NCI-H146 (cell line): ENCODE measurements around the gene TMC6.
A peak's percentile ranks its signal among the peaks of the same experiment; 100 is the strongest.
"Not testable (repeated sequence)": the region's sequence is repeated elsewhere in the genome, so short reads cannot be mapped to it uniquely, and the experiment has no call there.

ENCODE experiments used
- DNase-seq: peaks from one replicate; lab custom pipeline; 2025; lab: John Stamatoyannopoulos, UW

TMC6 gene

DNA sequence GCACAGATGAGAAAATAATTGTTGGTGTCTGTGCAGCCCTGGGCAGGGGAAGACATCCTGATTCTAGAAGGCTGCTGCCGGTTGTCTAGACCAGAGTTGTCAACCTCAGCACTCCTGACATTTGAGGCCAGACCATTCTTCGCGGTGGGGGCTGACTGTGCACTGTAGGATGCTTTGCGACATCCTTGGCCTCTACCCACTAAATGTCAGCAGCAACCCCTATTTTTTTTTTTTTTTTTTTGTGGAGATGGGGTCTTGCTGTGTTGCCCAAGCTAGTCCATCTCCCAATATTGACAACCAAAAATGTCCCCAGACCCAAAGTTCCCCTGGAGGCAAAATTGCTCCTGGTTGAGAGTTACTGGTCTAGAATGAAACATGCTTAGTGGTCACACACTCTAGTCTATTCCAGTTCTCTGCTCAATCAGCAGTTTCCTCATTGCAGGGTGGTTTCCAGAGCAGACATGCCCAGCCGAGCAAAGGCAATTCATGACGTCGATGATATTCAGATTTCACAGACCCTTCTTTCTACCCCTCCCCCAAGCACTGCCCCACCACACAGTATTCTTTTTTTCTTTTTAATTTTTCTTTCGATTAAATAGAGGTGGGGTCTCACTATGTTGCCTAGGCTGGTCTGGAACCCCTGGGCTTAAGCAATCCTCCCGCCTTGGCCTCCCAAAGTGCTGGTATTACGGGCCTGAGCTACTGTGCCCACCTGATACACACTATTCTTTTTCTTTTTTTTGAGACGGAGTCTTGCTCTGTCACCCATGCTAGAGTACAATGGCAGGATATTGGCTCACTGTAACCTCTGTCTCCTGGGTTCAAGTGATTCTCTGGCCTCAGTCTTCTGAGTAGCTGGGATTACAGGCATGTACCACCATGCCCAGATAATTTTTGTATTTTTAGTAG lies 26.6 kb upstream of the TMC6 start:
- DNase-seq: no peak

DNA sequence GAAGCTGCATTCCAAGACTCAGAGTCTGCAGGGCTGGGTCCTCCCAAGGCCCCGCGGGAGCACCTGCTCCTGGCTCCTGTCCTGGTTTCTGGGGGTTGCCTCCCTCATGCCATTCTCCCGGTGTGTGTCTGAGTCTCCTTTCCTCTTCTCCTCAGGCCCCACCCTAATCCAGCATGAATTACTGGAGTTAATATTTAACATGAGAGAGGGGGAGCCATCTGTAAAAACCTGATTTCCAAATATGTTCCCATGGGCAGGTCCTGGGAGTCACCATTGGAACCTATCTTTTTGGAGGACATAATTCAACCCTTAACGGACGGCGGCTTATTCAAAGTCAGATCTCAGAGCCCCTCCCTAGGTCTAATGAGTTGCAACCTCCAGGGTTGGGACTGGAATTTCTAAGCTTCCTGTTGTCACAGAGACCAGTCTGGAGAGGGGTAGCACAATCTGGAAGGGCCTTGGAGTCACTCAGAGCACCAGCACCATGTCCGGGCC lies 23.0 kb upstream of the TMC6 start:
- DNase-seq: no peak

DNA sequence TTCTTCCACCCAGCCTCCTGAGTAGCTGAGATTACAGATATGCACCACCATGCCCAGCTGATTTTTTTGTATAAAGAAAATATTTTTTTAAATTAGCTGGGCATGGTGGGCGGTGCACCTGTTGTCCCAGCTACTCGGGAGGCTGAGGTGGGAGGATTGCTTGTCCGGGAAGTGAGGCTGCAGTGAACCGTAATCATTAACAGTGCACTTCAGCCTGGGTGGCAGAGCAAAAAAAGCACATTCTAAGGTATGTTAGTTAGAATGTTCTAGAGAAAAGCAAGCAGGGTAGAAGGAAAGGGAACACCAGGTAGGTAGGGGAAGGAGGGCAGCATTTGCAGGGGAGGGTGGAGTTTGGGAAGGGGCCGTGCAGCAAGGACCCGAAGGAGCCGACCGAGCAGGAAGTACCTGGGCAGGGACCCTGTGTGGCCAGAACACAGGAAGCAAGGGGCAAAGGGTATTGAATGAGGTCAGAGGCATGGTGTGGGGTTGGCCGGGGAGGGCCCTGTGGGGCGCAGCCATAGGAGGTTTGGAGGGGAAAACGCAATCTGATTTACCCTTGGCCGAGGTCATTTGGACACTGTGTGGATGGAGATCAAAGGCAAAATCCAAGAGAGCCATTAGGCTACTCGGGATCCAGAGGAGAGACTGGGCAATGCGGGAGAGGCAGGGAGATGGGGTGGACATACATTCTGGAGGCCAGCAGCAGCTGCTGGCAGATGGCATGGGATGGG lies 19.9 kb upstream of the TMC6 start:
- DNase-seq: no peak

GRCh38 chr17:78147315-78147998 lies 18.9 kb upstream of the TMC6 start:
- no peak for DNase-seq

DNA sequence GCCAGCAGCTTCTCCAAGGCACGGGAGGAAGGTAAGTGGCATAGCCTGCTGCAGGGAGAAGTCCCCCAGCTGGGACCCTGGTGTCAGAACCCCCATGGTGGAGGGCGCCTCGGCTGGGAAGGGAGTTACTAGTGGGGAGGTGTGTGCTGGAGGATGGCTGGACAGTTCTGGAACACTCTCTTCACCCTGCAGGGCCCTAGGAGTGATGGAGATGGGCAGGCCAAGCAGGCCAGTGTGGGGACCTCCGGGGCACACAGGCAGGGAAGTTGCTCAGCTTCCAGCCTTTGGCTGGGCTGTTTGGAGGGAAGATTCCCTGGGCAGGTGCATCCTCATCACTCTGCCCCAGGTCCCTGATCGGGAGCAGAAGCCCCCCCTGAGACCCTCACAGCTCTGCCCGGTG lies 18.3 kb upstream of the TMC6 start:
- DNase-seq: no peak

- no peak for DNase-seq
Observed at GRCh38 chr17:78146471-78146869, 17.9 kb upstream of the TMC6 start.

DNA sequence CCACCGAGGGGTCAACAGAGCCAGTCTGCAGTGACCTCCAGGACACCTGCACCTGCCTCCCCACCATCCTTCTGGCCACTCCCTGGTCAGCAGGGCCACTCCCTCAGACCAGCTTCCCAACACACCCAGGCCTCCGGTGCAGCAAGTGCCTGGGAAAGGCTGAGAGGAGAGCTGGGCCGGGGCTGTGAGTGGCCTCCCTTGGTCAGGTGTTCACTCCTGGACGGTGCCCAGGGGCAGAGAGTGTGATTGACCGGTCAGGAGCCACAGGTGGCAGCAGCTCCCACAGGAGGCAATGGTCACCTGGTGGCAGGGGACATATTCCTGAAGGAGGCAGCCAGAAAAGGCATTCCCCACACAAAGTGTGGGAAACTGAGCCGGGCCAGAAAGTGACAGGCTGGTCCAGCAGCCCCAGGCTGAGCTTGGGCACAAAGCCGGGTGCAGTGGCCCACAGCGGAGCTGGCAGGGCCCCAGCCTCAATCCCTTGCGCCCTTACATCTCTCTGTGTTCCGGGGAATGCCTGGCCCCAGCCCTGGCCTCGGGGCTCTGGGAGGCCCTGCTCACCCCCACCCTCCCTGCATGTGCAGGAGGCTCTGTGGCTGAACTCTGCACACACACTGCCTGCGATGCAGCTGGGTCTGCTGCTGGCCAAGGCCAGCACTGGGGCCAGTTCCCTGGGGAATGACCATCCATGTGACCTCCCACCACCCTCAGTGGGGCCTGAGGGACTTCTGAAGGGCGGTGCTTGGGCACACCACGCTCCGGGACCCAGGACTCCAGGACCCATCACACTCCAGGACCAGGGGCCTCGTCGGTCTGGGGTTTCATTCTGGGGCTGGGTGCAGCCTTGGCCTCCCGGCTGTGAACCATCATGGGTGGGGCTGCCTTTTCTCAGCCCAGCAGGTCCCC lies 16.4 kb upstream of the TMC6 start:
- no peak for DNase-seq

GRCh38 chr17:78144147-78144719 lies 15.7 kb upstream of the TMC6 start:
- DNase-seq: no peak

GRCh38 chr17:78143214-78144146 lies 14.9 kb upstream of the TMC6 start:
- DNase-seq: no peak

DNA sequence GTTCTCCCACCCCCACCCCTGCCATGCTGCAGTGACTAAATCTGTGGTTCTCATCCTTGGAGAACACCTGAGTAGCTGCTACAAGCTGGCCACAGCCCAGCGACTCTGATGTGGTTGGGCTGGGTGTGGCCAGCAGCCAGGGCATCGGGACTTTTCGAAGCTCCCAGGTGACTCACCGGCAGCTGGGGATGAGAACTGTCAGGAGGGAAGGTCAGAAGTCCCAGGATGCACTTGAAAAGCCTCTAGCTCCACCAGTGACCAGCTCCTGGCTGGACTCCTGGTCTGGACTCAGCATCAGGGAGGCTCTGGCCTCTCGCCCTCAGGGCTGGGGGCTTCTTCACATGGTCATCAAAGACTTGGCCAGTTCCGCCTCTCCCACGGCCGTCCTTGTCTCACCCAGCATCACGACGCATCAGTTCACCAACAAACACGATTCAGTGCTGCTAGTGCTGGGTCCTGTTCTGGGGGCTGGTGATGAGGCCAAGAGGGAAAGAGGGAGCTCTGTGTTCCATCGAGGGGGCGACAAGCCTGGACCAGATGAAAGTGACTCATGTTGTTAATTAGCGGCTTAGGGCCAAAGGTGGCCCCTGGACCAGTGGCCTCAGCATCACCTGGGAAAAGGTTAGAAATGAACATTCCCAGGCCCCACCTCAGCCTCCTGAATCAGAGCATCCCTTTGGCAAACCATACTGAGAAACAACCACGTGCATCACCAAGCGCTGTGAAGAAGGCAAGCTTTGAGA lies 13.7 kb upstream of the TMC6 start:
- no peak for DNase-seq

DNA sequence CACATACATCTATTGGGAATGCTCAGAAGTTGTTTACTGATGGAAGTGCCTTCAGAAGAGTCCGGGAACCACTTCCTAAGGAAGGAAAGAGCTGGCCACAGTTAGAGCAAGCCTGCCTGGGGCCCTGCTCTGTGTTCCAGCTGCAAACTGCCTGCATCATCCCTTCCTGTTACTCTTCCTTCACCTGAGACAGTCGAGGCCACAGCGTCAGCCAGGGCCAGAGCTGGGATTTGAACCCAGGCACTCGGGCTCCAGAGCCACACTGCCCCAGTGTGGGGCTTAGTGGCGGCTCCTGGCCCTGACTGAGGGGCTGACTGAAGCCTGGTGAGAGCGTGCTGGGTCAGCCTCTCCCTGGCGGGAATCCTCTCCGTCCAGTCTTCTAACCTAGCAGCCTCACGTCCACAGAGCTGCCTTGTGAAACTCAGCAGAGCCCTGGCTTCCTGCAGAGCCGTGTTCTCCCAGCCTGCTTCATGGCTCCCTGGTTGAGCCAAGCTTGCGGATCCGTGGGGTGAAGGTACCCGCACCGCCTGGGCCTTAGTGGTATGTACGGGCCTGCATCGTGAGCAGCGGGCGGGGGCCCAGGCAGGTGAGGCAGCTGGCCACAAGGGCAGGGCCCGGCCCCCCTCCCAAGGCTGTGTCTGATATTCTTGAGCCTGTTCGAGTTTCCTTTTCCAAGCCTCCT lies 13.0 kb upstream of the TMC6 start:
- no peak for DNase-seq

DNA sequence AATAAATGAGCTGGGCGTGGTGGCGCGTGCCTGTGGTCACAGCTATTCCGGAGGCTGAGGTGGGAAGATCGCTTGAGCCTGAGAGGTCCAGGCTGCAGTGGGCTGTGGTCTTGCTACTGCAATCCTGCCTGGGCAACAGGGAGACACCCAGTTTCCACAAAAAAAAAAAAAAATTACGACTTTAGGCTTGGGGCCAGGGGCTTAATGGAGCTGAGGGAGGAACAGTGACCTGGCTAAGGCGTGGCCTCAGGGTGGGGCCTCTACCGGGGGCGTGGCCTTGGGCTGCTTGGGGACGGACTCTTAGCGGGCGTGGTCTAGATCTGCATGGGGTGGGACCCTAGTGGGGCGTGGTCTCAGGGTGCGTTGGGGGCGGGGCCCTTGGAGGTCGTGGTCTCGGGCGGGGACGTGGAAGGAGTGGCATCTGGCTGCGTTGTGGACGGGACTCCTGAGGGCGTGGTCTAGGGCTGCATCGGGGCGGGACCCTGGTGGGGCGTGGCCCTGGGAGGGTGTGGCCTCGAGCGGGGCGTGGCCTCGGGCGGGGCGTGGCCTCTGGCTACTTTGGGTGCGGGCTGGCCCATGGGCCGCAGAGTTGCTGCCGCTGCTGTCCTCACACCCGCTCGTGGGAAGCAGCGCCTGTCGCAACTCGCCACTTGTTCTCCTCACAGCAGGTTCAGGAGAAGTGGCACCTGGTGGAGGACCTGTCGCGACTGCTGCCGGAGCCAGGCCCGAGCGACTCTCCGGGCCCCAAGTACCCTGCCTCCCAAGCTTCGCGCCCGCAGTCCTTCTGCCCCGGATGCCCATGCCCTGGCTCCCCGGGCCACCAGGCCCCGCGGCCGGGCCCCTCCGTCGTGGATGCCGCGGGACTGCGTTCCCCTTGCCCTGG lies 11.9 kb upstream of the TMC6 start:
- DNase-seq: peak; percentile 99

DNA sequence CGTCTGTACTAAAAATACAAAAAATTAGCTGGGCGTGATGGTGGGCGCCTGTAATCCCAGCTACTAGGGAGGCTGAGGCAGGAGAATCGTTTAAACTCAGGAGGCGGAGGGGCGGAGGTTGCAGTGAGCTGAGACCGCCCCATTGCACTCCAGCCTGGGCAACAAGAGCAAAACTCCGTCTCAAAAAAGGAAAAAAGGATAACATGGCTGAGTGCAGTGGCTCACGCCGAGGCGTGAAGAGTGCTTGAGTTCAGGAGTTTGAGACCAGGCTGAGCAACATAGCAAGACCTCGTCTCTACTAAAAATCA lies 11.3 kb upstream of the TMC6 start:
- DNase-seq: not testable (repeated sequence)

GRCh38 chr17:78138204-78139060 lies 9.9 kb upstream of the TMC6 start:
- no peak for DNase-seq

- DNase-seq: no peak
Observed at GRCh38 chr17:78137392-78138203, 9.0 kb upstream of the TMC6 start.
